HUES48 (cell line): ENCODE data around the gene PRLH.
"Not testable (repeated sequence)": the region's sequence is repeated elsewhere in the genome, so short reads cannot be mapped to it uniquely, and the experiment has no call there.

Source experiments
- H3K27ac ChIP-seq: one replicate; pipeline ENCODE4 v1.7.0; 2013; ENCODE audit warnings: low read depth, low read length, inconsistent platforms
- H3K27me3 ChIP-seq: 2 replicates; pipeline ENCODE4 v1.6.1; 2013; ENCODE audit warnings: mild to moderate bottlenecking, low read length; ENCODE audit not compliant: control insufficient read depth, insufficient read depth
- H3K36me3 ChIP-seq: 2 replicates; pipeline ENCODE4 v1.6.1; 2013; ENCODE audit warnings: low read length; ENCODE audit not compliant: control insufficient read depth, insufficient read depth
- H3K4me1 ChIP-seq: 2 replicates; pipeline ENCODE4 v1.6.1; 2013; ENCODE audit warnings: mild to moderate bottlenecking, low read length; ENCODE audit not compliant: control insufficient read depth, insufficient read depth
- H3K4me3 ChIP-seq: 2 replicates; pipeline ENCODE4 v1.5.1; 2013; ENCODE audit warnings: mild to moderate bottlenecking, low read depth, low read length
- H3K9ac ChIP-seq: 2 replicates; pipeline ENCODE4 v1.6.1; 2013; ENCODE audit warnings: mild to moderate bottlenecking, low read depth, low read length, moderate library complexity
- H3K9me3 ChIP-seq: 2 replicates; pipeline ENCODE4 v1.6.1; 2013; ENCODE audit warnings: low read length; ENCODE audit not compliant: control insufficient read depth, insufficient read depth

PRLH gene

DNA sequence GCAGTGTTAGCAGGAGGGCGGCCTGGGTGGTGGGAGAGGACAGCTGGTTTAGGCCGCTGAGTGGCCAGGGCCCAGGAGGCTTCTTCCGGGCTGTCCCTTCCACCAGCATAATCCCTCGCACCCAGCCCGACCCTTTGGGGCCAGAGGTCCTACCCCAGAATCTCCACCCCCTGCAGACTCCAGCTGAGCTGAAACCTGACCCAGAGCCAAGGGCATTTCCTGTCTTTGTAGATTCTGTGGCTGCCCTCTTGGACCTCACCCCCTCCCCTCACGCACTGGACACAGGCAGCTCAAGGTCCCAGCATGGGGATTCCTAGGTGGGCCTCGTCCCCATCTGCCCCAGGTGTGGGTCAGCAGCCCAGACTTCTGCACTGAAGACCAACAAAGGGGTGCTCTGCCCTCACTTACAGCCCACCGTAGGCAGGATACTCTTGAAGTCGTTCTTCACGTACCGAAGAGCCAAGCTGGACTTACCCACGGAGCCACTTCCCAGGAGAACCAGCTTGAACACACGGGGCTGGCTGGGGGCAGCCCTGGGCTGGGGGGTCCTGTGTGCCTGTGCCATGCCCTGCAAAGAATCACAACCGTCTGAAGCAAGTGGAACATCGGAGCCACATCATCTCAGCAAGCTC lies 19.3 kb downstream of the PRLH start:
- Histone ChIP-seq H3K27me3 (no peaks in the 10 kb centered on the region), H3K4me1 (peaks cover 33% of the 10 kb centered on the region), H3K27ac (no peak overlapping the region), H3K9ac (no peak overlapping the region), H3K36me3 (peaks cover 18% of the 10 kb centered on the region), H3K9me3 (no peaks in the 10 kb centered on the region), H3K4me3 (no peak overlapping the region)

DNA sequence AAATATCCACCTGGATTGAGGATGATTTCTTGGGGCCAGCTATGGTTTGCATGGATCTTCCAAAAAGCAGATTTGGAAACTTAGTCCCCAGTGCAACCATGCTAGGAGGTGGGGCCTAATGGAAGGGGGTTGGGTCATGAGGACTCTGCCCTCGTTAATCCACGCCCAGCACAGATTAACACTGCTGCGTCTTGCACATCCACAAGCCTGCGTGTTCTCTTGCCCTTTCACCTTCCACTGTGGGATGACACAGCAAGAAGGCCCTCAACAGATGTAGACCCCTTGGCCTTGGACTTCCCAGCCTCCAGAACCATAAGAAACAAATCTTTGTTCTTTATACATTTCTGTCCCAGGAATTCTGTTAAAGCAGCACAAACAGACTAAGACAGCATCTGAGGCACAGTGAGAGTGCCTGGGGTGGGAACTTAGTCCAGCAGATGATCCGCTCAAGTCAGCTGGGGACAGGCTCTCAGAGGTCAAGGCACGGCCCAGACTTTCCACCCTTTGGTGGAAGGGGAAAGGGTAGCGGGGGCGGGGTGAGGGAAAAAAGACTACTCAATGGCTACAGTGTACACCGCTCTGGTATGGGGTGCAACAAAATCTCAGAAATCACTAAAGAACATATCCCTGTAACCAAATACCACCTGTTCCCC lies 21.8 kb downstream of the PRLH start:
- peaks cover 45% of the 10 kb centered on the region for H3K4me1 ChIP-seq
- no peak overlapping the region; the same call in 1 of the 2 replicates for H3K9ac ChIP-seq

DNA sequence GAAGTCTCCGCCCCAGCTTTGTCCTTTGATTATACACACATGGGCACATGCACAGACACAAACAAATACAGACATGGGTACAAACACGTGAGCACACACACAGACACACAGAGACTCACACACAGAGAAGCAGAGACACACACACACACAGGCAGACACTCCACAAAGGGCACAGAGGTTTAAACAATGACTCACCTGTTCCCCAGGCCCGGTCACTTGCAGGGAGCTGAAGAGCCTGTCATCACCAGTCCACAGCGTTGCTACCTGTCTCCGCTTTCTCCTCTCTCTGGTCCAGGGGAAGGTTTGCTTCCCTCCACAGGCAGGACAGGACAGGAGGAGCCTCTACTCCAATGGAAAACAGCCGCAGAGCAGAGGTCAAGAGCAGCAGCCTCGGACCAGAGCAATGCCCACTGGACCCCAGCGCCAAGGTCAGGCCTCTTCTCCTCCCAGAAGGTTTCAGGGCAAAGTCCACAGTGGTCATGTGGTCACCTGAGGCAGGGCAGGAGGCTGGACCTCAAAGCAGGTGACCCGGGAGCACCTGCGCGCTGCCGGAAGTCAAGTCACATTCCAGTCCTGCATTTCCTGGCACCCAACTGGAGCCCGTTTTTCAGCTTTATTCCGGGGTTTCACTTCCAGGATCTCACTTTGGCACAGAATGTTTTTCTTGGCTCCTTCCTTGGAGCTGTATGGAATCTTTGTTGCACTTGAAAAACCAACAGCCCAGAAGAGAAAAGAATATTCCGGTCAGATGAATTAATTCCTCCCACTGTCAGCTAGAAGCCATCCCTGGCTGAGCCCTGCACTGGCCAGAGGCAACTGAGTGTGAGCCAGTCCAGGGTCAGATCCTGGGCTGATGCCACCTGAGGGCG lies 24.1 kb downstream of the PRLH start, which contains the start of gene RAB17:
TSS of gene RAB17 (minus strand) at position 463 of the 869 bp plus-strand sequence. CDS start 4,580 bp downstream, outside the sequence.
- peak within 1 kb of the TSS; percentile 67 for H3K27ac ChIP-seq
- H3K4me3 ChIP-seq, result peak within 1 kb of the TSS; percentile 76
- H3K9me3 ChIP-seq, result no peaks in the 10 kb centered on the region
- peaks cover 67% of the 10 kb centered on the region for H3K4me1 ChIP-seq
- H3K9ac ChIP-seq, result peak within 1 kb of the TSS; percentile 68
- H3K36me3 ChIP-seq, result peaks cover 10% of the 10 kb centered on the region; the same call in 1 of the 2 replicates
- no peaks in the 10 kb centered on the region for H3K27me3 ChIP-seq

More for the DNA sequence above, 21.8 kb downstream of the PRLH start:
- H3K27me3 ChIP-seq, result no peaks in the 10 kb centered on the region
- peaks cover 13% of the 10 kb centered on the region; the same call in 1 of the 2 replicates for H3K36me3 ChIP-seq
- no peak overlapping the region for H3K27ac ChIP-seq
- peak overlapping the region; percentile 76 for H3K4me3 ChIP-seq
- H3K9me3 ChIP-seq, result no peaks in the 10 kb centered on the region

DNA sequence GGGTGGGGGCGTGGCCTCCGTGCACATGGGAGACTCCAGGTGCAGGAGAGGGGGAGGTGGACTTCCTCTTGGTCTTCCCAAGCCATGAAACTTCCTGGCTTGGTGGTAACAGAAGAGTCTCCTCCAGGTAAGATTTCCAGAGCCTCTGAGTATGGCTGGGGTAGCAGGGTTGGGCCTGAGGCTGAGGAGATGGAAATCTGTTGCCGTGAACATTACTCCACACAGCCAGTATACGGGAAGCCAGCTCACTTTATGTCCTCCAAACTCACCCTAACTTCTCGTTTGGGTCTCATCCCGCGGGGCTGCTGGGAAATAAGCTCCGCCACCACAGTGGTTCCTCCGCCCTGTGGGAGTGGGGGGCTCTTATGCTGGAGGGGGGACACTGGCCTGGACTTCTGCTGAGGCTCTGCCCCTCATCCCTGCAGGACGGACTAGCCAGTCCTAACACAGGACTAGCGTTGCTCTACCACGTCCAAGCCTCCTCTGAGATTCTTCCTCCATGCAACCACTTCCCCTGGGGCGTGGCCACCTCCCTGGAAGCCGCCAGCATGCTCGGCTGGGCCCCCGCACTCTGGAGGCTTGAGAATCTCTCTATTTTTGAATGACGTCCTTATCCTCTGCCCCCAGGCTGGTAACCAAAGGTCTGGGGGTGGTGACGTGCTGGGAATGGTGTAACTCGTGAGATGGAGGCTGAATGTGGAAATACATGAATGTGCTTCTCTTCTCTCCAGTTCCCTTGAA lies 24.9 kb downstream of the PRLH start:
- Histone ChIP-seq H3K4me1 (peaks cover 60% of the 10 kb centered on the region), H3K36me3 (peaks cover 4% of the 10 kb centered on the region; the same call in 1 of the 2 replicates), H3K27ac (peak overlapping the region; percentile 67), H3K4me3 (peak overlapping the region; percentile 76), H3K27me3 (no peaks in the 10 kb centered on the region), H3K9me3 (no peaks in the 10 kb centered on the region), H3K9ac (peak overlapping the region; percentile 31)

DNA sequence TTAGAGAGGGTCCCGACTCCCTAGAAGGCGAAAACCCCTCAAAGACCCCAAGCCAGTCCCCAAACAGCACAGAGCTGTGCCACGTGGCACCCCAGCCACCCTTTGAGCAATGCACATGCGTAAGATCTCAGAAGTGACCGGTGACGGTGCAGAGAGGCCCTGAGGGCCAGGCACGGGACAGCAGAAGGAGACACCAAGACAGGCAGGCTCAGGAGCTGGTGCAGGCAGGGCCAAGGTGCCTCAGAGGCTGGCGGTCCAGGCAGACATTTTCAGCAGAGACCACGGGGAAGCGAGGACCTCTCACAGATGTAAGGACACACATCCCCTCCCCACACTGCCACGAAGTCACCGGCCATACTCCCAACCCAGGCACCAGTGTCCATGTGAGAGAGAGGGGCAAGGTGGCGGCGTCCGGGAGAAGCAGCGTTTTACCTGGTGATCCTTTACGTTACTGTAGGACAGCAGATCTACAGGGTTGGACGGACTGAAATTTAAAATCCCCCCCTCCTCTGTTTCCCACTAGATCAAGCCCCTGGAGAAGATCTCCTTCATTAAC lies 26.1 kb downstream of the PRLH start:
- Histone ChIP-seq H3K27me3 (no peaks in the 10 kb centered on the region), H3K4me1 (peaks cover 51% of the 10 kb centered on the region), H3K27ac (no peak overlapping the region), H3K36me3 (no peaks in the 10 kb centered on the region), H3K4me3 (no peak overlapping the region), H3K9me3 (no peaks in the 10 kb centered on the region), H3K9ac (no peak overlapping the region)

DNA sequence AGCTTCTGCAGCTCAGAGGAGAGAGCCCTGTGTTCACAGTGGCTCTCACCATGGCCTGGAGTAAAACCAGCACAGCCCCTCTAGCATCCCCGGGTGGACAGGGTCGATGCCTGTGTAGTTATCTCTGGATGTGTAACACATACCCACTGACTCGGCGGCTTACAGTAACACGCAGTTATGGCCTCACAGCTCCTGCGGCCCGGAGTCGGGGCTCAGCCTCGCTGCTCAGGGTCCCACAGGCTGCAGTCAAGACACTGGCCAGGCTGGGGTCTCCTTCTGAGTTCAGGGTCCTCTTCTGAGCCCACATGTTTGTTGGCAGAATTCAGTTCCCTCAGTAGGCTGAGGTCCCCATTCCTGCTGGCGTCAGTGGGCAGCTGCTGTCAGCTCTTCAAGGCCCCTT lies 26.7 kb downstream of the PRLH start:
- H3K27ac ChIP-seq, result no peak overlapping the region
- no peak overlapping the region for H3K4me3 ChIP-seq
- no peaks in the 10 kb centered on the region for H3K36me3 ChIP-seq
- peaks cover 51% of the 10 kb centered on the region for H3K4me1 ChIP-seq
- no peaks in the 10 kb centered on the region for H3K27me3 ChIP-seq
- no peaks in the 10 kb centered on the region for H3K9me3 ChIP-seq
- H3K9ac ChIP-seq, result no peak overlapping the region

DNA sequence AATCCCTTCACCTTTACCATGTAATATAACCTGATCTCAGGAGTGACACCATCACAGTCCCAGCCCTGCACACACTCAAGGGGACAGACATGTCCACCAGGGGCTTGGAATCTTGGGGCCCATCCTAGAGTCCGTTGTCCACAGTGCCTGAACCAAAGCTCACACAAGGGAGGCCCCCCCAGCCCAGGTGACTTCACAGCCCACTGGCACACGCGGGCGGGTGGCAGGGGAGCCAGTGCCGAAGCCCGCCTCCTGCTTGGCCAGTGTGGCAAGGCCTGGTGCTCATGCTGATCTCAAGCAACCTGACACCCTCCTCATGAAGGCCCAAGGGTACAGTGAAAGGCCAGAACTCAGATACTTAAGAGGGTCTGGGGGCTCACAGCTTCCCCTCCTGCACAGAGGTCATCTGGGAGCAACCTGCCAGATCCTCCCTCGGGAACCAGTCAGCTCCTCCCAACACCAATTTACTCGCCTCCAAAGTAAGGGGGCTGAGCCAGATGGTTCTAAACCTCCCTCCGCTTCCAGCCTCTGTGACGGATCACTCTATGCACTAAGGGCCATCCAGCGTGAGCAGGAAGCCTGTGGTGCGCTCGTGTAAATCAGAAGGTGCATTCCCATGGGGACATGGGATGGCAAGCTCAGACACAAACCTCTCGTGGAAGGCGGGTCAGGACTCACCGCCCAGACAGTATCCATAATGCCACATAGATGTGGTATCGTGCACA lies 27.4 kb downstream of the PRLH start:
- H3K4me3 ChIP-seq, result peak overlapping the region; percentile 33; the same call in 1 of the 2 replicates
- H3K27ac ChIP-seq, result no peak overlapping the region
- H3K9me3 ChIP-seq, result no peaks in the 10 kb centered on the region
- peaks cover 47% of the 10 kb centered on the region for H3K4me1 ChIP-seq
- no peaks in the 10 kb centered on the region for H3K36me3 ChIP-seq
- H3K27me3 ChIP-seq, result no peaks in the 10 kb centered on the region
- H3K9ac ChIP-seq, result no peak overlapping the region

DNA sequence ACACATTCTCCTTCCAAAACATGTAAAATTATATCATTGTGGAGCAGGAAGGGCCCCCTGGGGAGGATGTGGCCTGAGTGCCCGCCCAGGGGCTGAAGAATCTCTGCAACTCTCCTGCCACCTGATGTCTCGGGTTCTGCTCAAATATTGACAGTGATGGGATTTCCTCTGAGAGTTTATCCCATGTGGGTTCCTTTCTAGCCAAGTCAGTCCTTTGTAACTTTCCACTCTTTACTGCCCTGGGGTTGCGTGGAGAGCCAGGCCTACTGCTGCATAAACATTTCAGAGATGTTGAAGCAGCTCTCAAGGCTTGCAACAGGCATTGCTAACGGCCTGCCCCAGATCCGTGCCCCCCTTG lies 28.1 kb downstream of the PRLH start:
- H3K4me3 ChIP-seq, result peak overlapping the region; percentile 33
- H3K9me3 ChIP-seq, result no peaks in the 10 kb centered on the region
- peak overlapping the region; percentile 79 for H3K27ac ChIP-seq
- H3K4me1 ChIP-seq, result peaks cover 47% of the 10 kb centered on the region
- no peaks in the 10 kb centered on the region for H3K27me3 ChIP-seq
- no peaks in the 10 kb centered on the region for H3K36me3 ChIP-seq
- no peak overlapping the region for H3K9ac ChIP-seq

DNA sequence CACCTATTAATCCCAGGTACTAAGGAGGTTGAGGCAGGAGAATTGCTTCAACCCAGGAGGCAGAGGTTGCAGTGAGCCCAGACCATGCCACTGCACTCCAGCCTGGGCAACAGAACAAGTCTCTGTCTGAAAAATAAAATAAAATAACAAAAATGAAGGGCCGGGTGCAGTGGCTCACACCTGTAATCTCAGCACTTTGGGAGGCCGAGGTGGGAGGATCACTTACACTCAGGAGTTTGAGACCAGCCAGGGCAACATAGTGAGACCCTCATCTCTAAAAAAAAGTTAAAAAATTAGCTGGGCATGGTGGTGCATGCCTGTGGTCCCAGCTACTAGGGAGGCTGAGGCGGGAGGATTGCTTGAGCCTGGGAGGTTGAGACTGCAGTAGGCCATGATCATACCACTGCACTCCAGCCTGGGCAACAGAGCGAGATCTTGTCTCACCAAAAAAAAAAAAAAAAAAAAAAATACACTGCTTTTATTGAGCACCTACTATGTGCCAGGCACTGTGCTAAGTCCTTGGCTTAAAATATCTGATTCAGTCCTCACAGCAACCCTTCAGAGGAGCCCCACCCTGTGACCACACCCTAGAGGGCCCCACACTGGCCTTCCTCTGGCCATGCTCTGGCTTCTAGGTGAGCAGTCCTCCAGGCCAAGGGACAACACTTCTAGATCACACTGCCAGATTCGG lies 29.6 kb downstream of the PRLH start:
- not testable (repeated sequence) for H3K9me3 ChIP-seq, H3K27ac ChIP-seq, H3K27me3 ChIP-seq, H3K36me3 ChIP-seq, H3K4me3 ChIP-seq, H3K9ac ChIP-seq
- H3K4me1 ChIP-seq, result peaks cover 41% of the 10 kb centered on the region
